CD4-positive, CD25-positive, alpha-beta regulatory T cell (primary cell): Measurements from ENCODE around the gene WDR54. TPM values are rescaled to one million over a fixed set of nuclear protein-coding genes. Genes with fewer than 3 reads are reported as not detected.
A peak's percentile ranks its signal among the peaks of the same experiment; 100 is the strongest.

Experiments
- ATAC-seq, 2 donors: fragments of 150-1000 bp; cut with Tn5 transposase; one replicate each; pipeline ENCODE4 v1.10.0; 2021; ENCODE audit warnings: low read depth in 2 of 2, moderate number of reproducible peaks in 2 of 2, moderate library complexity in 1 of 2
- DNase-seq, 3 donors: peaks; one replicate each; pipeline versions ENCODE4 v3.0.0 to v3.0.0-alpha.2; 2012 to 2022; ENCODE audit warnings: mixed read lengths in 1 of 3
- H3K27ac ChIP-seq: one replicate; pipeline ENCODE4 v1.7.0; 2013; ENCODE audit warnings: mild to moderate bottlenecking, low read length; ENCODE audit not compliant: insufficient read depth, poor library complexity, severe bottlenecking
- H3K27me3 ChIP-seq: one replicate; pipeline ENCODE4 v1.7.0; 2013; ENCODE audit warnings: low read length; ENCODE audit not compliant: control insufficient read depth, insufficient read depth
- H3K36me3 ChIP-seq: one replicate; pipeline ENCODE4 v1.7.0; 2013; ENCODE audit warnings: mild to moderate bottlenecking, low read length, moderate library complexity; ENCODE audit not compliant: control insufficient read depth, insufficient read depth
- H3K4me1 ChIP-seq: 2 replicates; pipeline ENCODE4 v1.7.0; 2013; ENCODE audit warnings: mild to moderate bottlenecking, low read length; ENCODE audit not compliant: insufficient read depth, control insufficient read depth, poor library complexity, severe bottlenecking
- H3K4me3 ChIP-seq: one replicate; pipeline ENCODE4 v1.7.0; 2013; ENCODE audit warnings: low read depth, mild to moderate bottlenecking, low read length, moderate library complexity
- H3K9me3 ChIP-seq, 2 experiments: 1 replicate in 1 of 2; 2 replicates in 1 of 2; pipeline ENCODE4 v1.7.0; 2013; ENCODE audit warnings: low read length in 2 of 2, mild to moderate bottlenecking in 1 of 2, moderate library complexity in 1 of 2; ENCODE audit not compliant: control insufficient read depth in 2 of 2
- H3K27ac Mint-ChIP-seq, 3 donors: one replicate each; pipeline ENCODE4 v1.8.0; 2020 to 2022; ENCODE audit warnings: mild to moderate bottlenecking in 3 of 3, mixed read lengths in 3 of 3, moderate library complexity in 2 of 3
- H3K27me3 Mint-ChIP-seq: one replicate; pipeline ENCODE4 v1.8.0; 2022; ENCODE audit warnings: mild to moderate bottlenecking, mixed read lengths
- H3K36me3 Mint-ChIP-seq: one replicate; pipeline ENCODE4 v1.8.0; 2020; ENCODE audit warnings: mixed read lengths
- H3K4me1 Mint-ChIP-seq, 4 donors: one replicate each; pipeline ENCODE4 v1.8.0; 2020 to 2022; ENCODE audit warnings: mixed read lengths in 4 of 4, mild to moderate bottlenecking in 1 of 4
- H3K4me3 Mint-ChIP-seq, 4 donors: one replicate each; pipeline ENCODE4 v1.8.0; 2020 to 2022; ENCODE audit warnings: mild to moderate bottlenecking in 4 of 4, mixed read lengths in 4 of 4, moderate library complexity in 3 of 4
- H3K9me3 Mint-ChIP-seq, 7 donors: one replicate each; pipeline ENCODE4 v1.8.0; 2020 to 2022; ENCODE audit warnings: mixed read lengths in 7 of 7, mild to moderate bottlenecking in 3 of 7, moderate library complexity in 2 of 7
- polyA plus RNA-seq, 4 donors: library from polyadenylated mRNA; unstranded; fragments of 300-500 nt; fragmentation: Illumina TruSeq; gene quantifications; one replicate each; pipeline ENCODE4 v1.2.3, GENCODE V29; 2021
- total RNA-seq: library from RNA; stranded (reverse); gene quantifications from one replicate; pipeline ENCODE4 v1.2.3, GENCODE V29; 2022

WDR54 gene
- total and polyA plus RNA-seq, 5 donors from 2014 or later = 18.4 to 84.3 (median 54.1) TPM

DNA sequence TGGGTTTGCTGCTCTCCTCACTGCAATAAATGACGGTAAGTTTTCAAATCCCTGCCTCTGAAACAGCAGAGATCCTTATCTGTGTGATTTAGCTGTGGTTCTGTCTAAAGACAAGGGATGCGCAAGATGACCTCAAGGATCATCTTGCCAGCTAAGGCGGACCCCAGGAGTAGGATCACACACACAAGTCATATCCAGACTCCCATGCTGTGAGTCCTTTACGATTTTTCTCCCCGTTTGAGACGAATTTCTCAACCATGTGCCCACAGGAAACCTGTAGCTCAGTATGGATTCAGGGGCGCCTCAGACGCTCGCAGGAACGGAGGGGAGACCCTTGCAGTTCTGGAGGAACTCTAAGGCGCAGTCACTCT is 30.3 kb upstream of the WDR54 start:
- Histone ChIP-seq H3K27ac (peak overlapping the region; percentile 91), H3K36me3 (no peaks in the 10 kb centered on the region), H3K27me3 (peaks cover 7% of the 10 kb centered on the region), H3K4me3 (peak overlapping the region; percentile 89), H3K4me1 (peaks cover 24% of the 10 kb centered on the region), H3K9me3 (no peaks in the 10 kb centered on the region)
- Mint-ChIP-seq H3K9me3 (no peaks in the 10 kb centered on the region), H3K36me3 (no peaks in the 10 kb centered on the region), H3K4me1 (peaks cover 6 to 9% (median 7%) of the 10 kb centered on the region in 4 donors), H3K4me3 (peak overlapping the region in 1 of 4 donors; percentile 98), H3K27me3 (peaks cover 21% of the 10 kb centered on the region), H3K27ac (peak overlapping the region; percentile 82 to 100 (median 96))
- ATAC-seq (peak; percentile 10 to 19), DNase-seq (no peak)

DNA sequence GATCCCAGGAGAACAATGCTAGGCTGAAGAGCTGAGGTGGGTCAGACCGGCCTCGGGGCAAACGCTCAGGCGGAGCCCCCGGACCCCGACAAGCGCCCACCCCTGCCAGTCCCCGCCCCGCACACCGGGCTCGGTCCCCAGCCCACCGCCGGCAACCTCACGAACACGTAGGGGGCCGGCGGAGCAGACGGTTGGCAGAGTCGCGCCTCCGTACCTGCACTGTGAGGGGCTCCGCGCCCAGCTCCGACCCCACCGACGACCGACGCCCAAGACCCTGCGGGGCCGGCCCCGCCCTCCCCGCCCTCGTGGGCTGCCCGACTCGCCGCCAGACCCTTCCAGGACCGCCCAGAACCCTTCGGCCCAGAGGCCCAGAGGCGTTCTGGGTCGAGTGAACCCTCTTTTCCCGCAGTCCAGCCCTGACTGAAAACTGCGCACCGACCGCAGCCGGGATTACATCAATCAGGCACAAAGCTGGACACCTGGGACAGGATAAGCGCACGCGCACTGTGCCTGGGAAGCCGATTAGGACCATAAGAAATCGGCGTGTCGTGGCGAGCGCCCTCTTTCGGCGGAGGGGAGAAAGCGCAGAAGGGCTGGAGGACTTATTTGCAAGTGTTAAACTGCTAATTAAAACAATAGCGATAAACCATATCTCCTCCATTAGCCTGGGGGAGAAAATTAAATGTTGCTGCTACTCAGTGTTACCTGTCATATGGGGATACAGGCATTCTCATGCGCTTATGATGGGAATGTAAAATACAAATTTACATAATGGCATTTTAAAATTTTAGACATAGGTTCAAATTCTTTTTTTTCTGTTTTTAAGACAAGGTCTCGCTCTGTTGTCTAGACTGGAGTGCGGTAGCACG is 29.7 kb upstream of the WDR54 start:
- peak overlapping the region; percentile 91 for H3K27ac ChIP-seq
- peaks cover 24% of the 10 kb centered on the region for H3K4me1 ChIP-seq
- Mint-ChIP-seq H3K27me3 (peaks cover 21% of the 10 kb centered on the region), H3K4me3 (peak overlapping the region in 1 of 4 donors; percentile 98), H3K9me3 (no peaks in the 10 kb centered on the region), H3K27ac (peak overlapping the region; percentile 96 to 100 (median 100)), H3K36me3 (no peaks in the 10 kb centered on the region), H3K4me1 (peaks cover 6 to 9% (median 7%) of the 10 kb centered on the region in 4 donors)
- peak overlapping the region; percentile 89 for H3K4me3 ChIP-seq
- ATAC-seq (peak; percentile 91 to 92), DNase-seq (peak; percentile 90 to 96 (median 96))
- H3K9me3 ChIP-seq = no peaks in the 10 kb centered on the region
- H3K27me3 ChIP-seq = peaks cover 7% of the 10 kb centered on the region
- no peaks in the 10 kb centered on the region for H3K36me3 ChIP-seq

DNA sequence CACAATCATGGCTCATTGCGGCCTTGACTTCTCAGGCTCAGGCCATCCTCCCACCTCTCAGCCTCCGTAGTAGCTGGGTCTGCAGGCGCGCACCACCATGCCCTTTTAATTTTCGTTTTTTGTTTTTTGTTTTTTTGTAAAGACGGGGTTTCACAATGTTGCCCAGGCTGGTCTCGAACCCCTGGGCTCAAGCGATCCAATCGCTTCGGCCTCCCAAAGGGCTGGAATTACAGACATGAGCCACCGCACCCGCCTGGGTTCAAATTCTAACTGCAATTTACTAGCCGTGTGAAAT is 29.1 kb upstream of the WDR54 start:
- H3K4me1 ChIP-seq = peaks cover 24% of the 10 kb centered on the region
- Mint-ChIP-seq H3K27ac (peak overlapping the region in 2 of 3 donors; percentile 27 to 95), H3K4me3 (no peak overlapping the region), H3K27me3 (peaks cover 21% of the 10 kb centered on the region), H3K9me3 (no peaks in the 10 kb centered on the region), H3K36me3 (no peaks in the 10 kb centered on the region), H3K4me1 (peaks cover 6 to 9% (median 7%) of the 10 kb centered on the region in 4 donors)
- DNase-seq (no peak), ATAC-seq (no peak)
- H3K27ac ChIP-seq = no peak overlapping the region
- H3K36me3 ChIP-seq = no peaks in the 10 kb centered on the region
- H3K9me3 ChIP-seq = no peaks in the 10 kb centered on the region
- peaks cover 7% of the 10 kb centered on the region for H3K27me3 ChIP-seq
- no peak overlapping the region for H3K4me3 ChIP-seq

DNA sequence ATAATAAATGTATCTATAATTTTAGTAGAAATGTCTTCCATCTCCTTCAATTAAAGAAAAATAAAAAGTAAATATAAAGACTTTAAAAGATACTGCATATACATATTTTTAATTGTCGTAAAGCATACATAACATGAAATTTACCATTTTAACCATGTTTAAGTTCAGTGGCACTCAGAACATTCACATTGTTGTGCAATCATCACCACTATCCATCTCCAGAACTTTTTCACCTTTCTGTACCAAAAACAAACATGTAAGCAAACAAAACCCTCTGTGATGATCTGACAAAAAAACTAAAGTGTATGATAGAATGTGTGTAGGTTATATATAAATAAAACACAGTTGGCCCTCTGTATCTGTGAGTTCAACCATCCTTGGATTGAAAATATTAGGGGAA is 28.0 kb upstream of the WDR54 start:
- Mint-ChIP-seq H3K27ac (no peak overlapping the region), H3K27me3 (peaks cover 25% of the 10 kb centered on the region), H3K4me1 (peaks cover 6 to 9% (median 7%) of the 10 kb centered on the region in 4 donors), H3K36me3 (no peaks in the 10 kb centered on the region), H3K9me3 (no peaks in the 10 kb centered on the region), H3K4me3 (peak overlapping the region in 1 of 4 donors; percentile 38)
- no peak overlapping the region for H3K4me3 ChIP-seq
- peaks cover 7% of the 10 kb centered on the region for H3K27me3 ChIP-seq
- ATAC-seq (no peak), DNase-seq (no peak)
- no peaks in the 10 kb centered on the region for H3K9me3 ChIP-seq
- H3K27ac ChIP-seq = no peak overlapping the region
- peaks cover 24% of the 10 kb centered on the region for H3K4me1 ChIP-seq
- no peaks in the 10 kb centered on the region for H3K36me3 ChIP-seq

- ATAC-seq = no peak
- no peak overlapping the region for H3K27ac ChIP-seq
- H3K9me3 Mint-ChIP-seq = no peaks in the 10 kb centered on the region
- H3K27me3 Mint-ChIP-seq = peaks cover 39% of the 10 kb centered on the region
- H3K36me3 ChIP-seq = no peaks in the 10 kb centered on the region
- H3K36me3 Mint-ChIP-seq = no peaks in the 10 kb centered on the region
- H3K4me3 Mint-ChIP-seq = no peak overlapping the region
- DNase-seq = no peak
- no peak overlapping the region for H3K27ac Mint-ChIP-seq
- H3K4me1 ChIP-seq = peaks cover 3% of the 10 kb centered on the region
- peaks cover 7% of the 10 kb centered on the region for H3K27me3 ChIP-seq
- no peak overlapping the region for H3K4me3 ChIP-seq
- H3K9me3 ChIP-seq = no peaks in the 10 kb centered on the region
- H3K4me1 Mint-ChIP-seq = peaks cover 5 to 16% (median 9%) of the 10 kb centered on the region in 4 donors
Measured at GRCh38 chr2:74396149-74396548, 25.4 kb upstream of the WDR54 start.

DNA sequence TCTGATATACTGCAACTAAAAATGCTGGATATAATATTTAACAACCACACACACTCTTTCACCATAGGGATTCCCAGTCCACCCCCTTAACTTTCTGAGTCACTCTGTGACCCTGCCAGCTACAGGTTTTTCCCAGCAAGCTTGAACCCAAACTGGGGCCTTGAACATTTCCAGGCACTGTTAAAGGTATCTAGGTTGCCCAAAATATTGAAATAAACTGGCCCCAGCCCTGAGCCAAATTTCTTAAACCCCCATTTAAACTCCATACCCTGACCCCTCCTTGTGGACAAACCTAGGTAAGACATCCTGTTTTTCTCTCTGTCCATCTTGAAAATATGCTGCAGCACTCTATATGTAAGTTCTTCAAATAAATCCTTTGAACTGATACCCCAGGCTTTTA is 21.7 kb upstream of the WDR54 start:
- Histone ChIP-seq H3K27me3 (no peaks in the 10 kb centered on the region), H3K9me3 (no peaks in the 10 kb centered on the region), H3K36me3 (no peaks in the 10 kb centered on the region), H3K4me1 (no peaks in the 10 kb centered on the region), H3K4me3 (no peak overlapping the region), H3K27ac (no peak overlapping the region)
- peak in 1 of 2 donors; percentile 65 for ATAC-seq
- no peak overlapping the region for H3K27ac Mint-ChIP-seq
- no peaks in the 10 kb centered on the region for H3K36me3 Mint-ChIP-seq
- H3K4me1 Mint-ChIP-seq = peaks cover 0 to 7% (median 4%) of the 10 kb centered on the region in 4 donors
- H3K27me3 Mint-ChIP-seq = peaks cover 24% of the 10 kb centered on the region
- no peaks in the 10 kb centered on the region for H3K9me3 Mint-ChIP-seq
- H3K4me3 Mint-ChIP-seq = peak overlapping the region in 1 of 4 donors; percentile 32
- DNase-seq = peak in 2 of 3 donors; percentile 44 to 75

DNA sequence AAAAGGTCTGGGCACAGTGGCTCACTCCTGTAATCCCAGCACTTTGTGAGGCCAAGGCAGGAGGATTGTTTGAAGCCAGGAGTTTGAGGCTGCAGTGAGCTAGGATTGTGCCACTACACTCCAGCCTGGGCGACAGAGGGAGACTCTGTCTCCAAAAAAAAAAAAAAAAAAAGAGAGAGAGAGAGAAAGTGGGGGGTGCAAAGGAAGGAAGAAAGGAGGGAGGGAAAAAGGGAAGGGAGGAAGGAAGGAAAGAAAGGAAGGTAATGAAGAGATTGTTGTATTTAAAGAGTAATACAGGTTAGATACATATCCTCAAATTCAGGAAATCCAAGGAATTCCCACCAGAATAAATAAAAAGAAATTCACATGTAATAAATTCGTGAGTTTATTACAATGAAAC is 19.6 kb upstream of the WDR54 start:
- no peaks in the 10 kb centered on the region for H3K36me3 Mint-ChIP-seq
- no peaks in the 10 kb centered on the region for H3K9me3 Mint-ChIP-seq
- H3K36me3 ChIP-seq = no peaks in the 10 kb centered on the region
- peaks cover 0 to 7% (median 4%) of the 10 kb centered on the region in 4 donors for H3K4me1 Mint-ChIP-seq
- H3K27ac ChIP-seq = no peak overlapping the region
- no peak overlapping the region for H3K4me3 Mint-ChIP-seq
- no peaks in the 10 kb centered on the region for H3K4me1 ChIP-seq
- no peak for ATAC-seq
- H3K27me3 ChIP-seq = peaks cover 4% of the 10 kb centered on the region
- no peaks in the 10 kb centered on the region for H3K9me3 ChIP-seq
- H3K27ac Mint-ChIP-seq = no peak overlapping the region
- H3K27me3 Mint-ChIP-seq = peaks cover 30% of the 10 kb centered on the region
- H3K4me3 ChIP-seq = no peak overlapping the region
- DNase-seq = no peak

DNA sequence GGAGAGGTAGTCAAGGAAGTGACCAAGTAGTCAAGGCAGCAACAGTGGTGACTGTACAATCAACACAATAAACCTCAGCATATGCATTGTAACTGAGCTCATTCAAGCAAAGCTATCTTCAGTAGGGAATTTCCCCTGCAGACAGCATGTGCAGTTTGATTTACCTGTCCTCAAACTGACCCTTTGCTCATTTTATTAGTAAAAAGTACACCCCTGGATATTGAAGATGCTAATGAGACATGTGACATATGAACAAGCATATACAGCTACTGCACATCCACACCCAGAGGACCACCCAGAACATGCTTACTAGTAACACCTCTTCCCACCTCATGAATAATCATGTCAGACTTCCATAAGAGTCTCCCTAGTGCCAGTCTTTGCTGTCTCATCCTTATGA is 15.5 kb upstream of the WDR54 start:
- Mint-ChIP-seq H3K4me1 (no peaks in the 10 kb centered on the region), H3K4me3 (no peak overlapping the region), H3K27me3 (peaks cover 23% of the 10 kb centered on the region), H3K9me3 (no peaks in the 10 kb centered on the region), H3K27ac (no peak overlapping the region), H3K36me3 (no peaks in the 10 kb centered on the region)
- no peak overlapping the region for H3K4me3 ChIP-seq
- H3K36me3 ChIP-seq = no peaks in the 10 kb centered on the region
- DNase-seq (no peak), ATAC-seq (no peak)
- no peak overlapping the region for H3K27ac ChIP-seq
- no peaks in the 10 kb centered on the region for H3K4me1 ChIP-seq
- no peaks in the 10 kb centered on the region for H3K9me3 ChIP-seq
- peaks cover 13% of the 10 kb centered on the region for H3K27me3 ChIP-seq
